ENCODE data around the gene IGFBP6. TPM values are rescaled to one million over a fixed set of nuclear protein-coding genes. Genes with fewer than 3 reads are reported as not detected.

IGFBP6 gene
- 100 to 1,000 TPM; 127 to 444 (median 384) TPM for total RNA-seq
- 100 to 1,000 TPM in 1 of 3 donors, 10 to 100 TPM in 1, 1 to 10 TPM in 1; 3.0 to 133 (median 35.9) TPM for polyA plus RNA-seq

DNA sequence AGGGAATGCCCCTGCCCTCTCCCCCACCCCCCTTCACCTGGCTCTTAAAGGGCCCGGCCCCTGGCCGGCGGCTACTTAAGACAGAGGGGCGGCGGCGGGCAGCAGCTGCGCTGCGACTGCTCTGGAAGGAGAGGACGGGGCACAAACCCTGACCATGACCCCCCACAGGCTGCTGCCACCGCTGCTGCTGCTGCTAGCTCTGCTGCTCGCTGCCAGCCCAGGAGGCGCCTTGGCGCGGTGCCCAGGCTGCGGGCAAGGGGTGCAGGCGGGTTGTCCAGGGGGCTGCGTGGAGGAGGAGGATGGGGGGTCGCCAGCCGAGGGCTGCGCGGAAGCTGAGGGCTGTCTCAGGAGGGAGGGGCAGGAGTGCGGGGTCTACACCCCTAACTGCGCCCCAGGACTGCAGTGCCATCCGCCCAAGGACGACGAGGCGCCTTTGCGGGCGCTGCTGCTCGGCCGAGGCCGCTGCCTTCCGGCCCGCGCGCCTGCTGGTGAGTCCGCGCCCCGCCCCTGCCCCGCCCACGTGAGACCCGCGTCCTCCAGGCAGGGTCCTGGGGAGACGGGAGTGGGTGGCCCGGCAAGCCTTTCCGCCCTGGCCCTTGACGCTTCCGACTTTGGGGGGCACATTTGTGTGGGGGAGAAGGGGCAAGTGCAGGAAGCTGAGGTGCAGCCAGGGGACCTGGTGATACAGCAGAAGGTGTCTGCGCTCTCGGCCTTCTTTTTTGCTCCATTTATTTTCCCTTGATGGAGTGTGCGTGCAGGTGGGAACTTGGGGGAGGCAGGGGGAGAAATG lies at the start of gene IGFBP6:
Gene IGFBP6, plus strand, starts transcription at position 104 of the 790 bp plus-strand sequence. Its CDS starts 51 bp downstream, at position 155.
- peak; percentile 85 for DNase-seq
- TF ChIP-seq POLR2AphosphoS5 (IDR thresholded peaks at IDR 0.05), result peak in 3 of 4 donors; percentile 1 to 56 (median 5)
- TF ChIP-seq, protein P1, sequence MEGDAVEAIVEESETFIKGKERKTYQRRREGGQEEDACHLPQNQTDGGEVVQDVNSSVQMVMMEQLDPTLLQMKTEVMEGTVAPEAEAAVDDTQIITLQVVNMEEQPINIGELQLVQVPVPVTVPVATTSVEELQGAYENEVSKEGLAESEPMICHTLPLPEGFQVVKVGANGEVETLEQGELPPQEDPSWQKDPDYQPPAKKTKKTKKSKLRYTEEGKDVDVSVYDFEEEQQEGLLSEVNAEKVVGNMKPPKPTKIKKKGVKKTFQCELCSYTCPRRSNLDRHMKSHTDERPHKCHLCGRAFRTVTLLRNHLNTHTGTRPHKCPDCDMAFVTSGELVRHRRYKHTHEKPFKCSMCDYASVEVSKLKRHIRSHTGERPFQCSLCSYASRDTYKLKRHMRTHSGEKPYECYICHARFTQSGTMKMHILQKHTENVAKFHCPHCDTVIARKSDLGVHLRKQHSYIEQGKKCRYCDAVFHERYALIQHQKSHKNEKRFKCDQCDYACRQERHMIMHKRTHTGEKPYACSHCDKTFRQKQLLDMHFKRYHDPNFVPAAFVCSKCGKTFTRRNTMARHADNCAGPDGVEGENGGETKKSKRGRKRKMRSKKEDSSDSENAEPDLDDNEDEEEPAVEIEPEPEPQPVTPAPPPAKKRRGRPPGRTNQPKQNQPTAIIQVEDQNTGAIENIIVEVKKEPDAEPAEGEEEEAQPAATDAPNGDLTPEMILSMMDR (IDR thresholded peaks at IDR 0.05), result peak in 2 of 4 experiments; percentile 22 to 36
- TF ChIP-seq EP300 (IDR thresholded peaks at IDR 0.05), result no peak
- peaks cover 0 to 33% (median 29%) of the 10 kb centered on the region in 4 donors for H3K4me1 ChIP-seq

GRCh38 chr12:53048033-53048779 lies 49.3 kb upstream of the IGFBP6 start:
- no peaks in the 10 kb centered on the region for H3K9me3 ChIP-seq
- no peaks in the 10 kb centered on the region for H3K27me3 ChIP-seq
- peak; percentile 86 for DNase-seq
- peaks cover 0 to 87% (median 82%) of the 10 kb centered on the region in 4 donors for H3K4me1 ChIP-seq
- TF ChIP-seq POLR2AphosphoS5 (IDR thresholded peaks at IDR 0.05) (peak in 2 of 4 donors; percentile 26), POLR2A (IDR thresholded peaks at IDR 0.05) (no peak), EP300 (IDR thresholded peaks at IDR 0.05) (no peak)
- TF ChIP-seq, protein P1 (IDR thresholded peaks at IDR 0.05), result peak in 1 of 4 experiments; percentile 7
- WGBS, 2 donors, result 30 to 53% methylated on average over 10 of the region's 10 CpGs
- intact Hi-C loops (cut with DNase I), result loop anchor here (2.0 kb wide), 1 partner anchor 31 kb away; the partner anchor contains the start of gene SPRYD3
- peak overlapping the region; percentile 97 to 100 (median 98) for H3K27ac ChIP-seq
- peak overlapping the region; percentile 51 to 74 (median 61) for H3K4me3 ChIP-seq
- peaks cover 0 to 9% (median 0%) of the 10 kb centered on the region in 4 donors for H3K36me3 ChIP-seq

More for the DNA sequence above, at the start of gene IGFBP6:
- 1% methylated on average over 51 of the region's 51 CpGs for WGBS, 2 donors
- Histone ChIP-seq H3K4me3 (peak within 1 kb of the TSS; percentile 38 to 69 (median 58)), H3K9me3 (no peaks in the 10 kb centered on the region), H3K36me3 (peaks cover 0 to 8% (median 0%) of the 10 kb centered on the region in 4 donors), H3K27ac (peak within 1 kb of the TSS; percentile 77 to 93 (median 84)), H3K27me3 (no peaks in the 10 kb centered on the region)
- intact Hi-C loops (cut with DNase I), result loop anchor here (2.0 kb wide), 1 partner anchor 19 kb away; the partner anchor contains the start of gene SPRYD3

GRCh38 chr12:53048780-53049401 lies 48.6 kb upstream of the IGFBP6 start:
- Histone ChIP-seq H3K4me1 (peaks cover 0 to 92% (median 89%) of the 10 kb centered on the region in 4 donors), H3K9me3 (no peaks in the 10 kb centered on the region), H3K36me3 (peaks cover 0 to 9% (median 0%) of the 10 kb centered on the region in 4 donors), H3K27ac (peak overlapping the region; percentile 97 to 100 (median 98)), H3K4me3 (peak overlapping the region; percentile 51 to 74 (median 61)), H3K27me3 (no peaks in the 10 kb centered on the region)
- DNase-seq, result peak; percentile 94
- no peak for TF ChIP-seq EP300 (IDR thresholded peaks at IDR 0.05)
- no peak for TF ChIP-seq POLR2A (IDR thresholded peaks at IDR 0.05)
- TF ChIP-seq, protein P1 (IDR thresholded peaks at IDR 0.05), result no peak
- peak in 3 of 4 donors; percentile 8 to 28 (median 15) for TF ChIP-seq POLR2AphosphoS5 (IDR thresholded peaks at IDR 0.05)
- intact Hi-C loops (cut with DNase I), result loop anchor here (2.0 kb wide), 1 partner anchor 30 kb away; the partner anchor contains the start of gene SPRYD3
- WGBS, 2 donors, result 35 to 55% methylated on average over 6 of the region's 6 CpGs

Measured in sigmoid colon (tissue), 7 donors.